Stimulated activated CD8-positive, alpha-beta memory T cell treated with anti-CD3 and anti-CD28 coated beads, Interleukin-4, amount 100 ng/mL, for 1 hour (primary cell): ENCODE measurements around the gene CCDC191.

Experiments used
- DNase-seq, 2 donors: peaks; one replicate each; pipeline ENCODE4 v3.0.0-alpha.2; 2020; ENCODE audit warnings: low read depth in 2 of 2, low spot score in 1 of 2

The CCDC191 gene

DNA sequence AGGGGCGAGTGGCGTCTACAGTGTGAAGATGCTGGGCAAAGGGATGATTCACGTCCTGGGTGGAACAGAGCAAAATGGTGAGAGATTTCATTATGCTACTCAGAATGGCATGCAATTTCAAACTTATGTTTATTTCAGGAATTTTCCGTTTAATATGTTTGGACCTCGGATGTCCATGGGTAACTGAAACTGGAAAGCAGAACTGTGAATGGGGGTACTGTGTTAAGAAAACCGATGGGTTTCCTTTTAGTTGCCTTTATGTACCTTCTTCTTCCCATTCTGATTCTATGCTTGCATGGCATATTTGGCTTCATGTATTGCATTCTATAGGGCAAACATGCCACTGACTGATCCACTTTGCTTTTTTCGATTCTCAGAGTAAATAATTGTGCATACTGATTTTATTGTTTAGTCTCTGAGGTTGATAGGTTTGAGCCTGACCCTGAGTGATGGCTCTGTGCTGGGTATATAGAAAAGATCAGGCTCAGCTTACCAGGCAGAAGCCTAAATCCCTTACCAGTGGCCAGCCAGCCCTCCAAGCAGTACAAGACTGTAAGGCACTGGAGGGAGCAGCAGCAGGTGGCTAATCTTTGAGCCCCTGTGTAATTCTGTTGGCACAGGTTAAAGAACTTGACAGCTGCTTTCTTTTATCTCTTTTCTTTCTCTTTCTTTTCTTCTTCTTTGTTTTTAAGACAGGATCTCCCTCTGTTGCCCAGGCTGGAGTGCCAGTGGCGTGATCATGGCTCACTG lies 4.8 kb upstream of the CCDC191 start:
- DNase-seq: no peak

DNA sequence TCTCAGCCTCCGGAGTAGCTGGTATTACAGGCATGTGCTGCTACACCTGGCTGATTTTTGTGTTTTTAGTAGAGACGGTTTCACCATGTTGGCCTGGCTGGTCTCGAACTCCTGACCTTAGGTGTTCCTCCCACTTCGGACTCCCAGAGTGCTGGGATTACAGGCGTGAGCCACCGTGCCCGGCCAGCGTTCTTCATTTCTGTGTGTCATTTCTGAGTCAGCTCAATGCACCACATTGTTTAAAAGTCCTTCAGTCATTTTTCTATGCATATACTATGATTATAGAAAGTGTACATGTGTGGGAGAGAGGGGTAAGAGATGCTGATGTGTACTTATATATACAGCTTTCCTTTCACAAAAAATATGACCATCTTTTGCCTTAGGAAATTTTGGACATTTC lies 2.3 kb upstream of the CCDC191 start:
- DNase-seq: no peak

DNA sequence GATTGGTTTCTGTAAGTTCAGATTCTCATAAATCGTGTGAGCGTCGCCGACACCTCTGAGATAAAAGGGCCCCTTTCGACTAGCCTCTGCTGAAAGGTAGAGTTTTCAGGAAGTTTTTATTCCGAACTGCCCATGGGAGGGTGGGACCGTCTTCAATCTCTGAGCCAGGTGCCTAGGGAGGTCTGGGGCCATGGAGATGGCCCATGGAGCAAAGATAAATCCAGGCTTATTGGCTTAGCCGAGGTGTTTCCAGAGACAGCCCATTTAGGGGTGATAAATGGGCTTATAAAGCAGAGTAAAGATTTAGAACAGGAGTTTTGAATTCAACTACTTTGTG lies 653 bp upstream of the CCDC191 start:
- peak in 1 of 2 donors; percentile 1 for DNase-seq

DNA sequence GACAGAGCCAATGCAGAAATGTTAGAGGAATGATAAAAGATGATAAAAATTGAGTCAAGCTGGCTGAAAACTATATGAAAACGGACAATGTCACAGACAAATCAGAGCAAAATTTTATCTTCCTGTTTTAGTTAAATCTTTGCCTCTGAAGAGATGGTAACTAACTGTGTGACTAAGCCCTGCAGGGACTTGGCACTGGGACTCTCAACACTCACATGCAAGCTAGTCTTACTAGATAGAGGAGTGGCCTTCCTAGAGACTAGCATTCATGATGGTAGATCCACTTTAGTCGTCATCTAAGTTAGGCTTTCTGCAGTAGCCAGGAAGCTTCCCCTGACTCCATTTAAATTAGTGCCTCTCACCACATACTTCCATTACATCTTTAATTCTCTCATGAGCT lies 4.1 kb downstream of the CCDC191 start:
- no peak for DNase-seq

DNA sequence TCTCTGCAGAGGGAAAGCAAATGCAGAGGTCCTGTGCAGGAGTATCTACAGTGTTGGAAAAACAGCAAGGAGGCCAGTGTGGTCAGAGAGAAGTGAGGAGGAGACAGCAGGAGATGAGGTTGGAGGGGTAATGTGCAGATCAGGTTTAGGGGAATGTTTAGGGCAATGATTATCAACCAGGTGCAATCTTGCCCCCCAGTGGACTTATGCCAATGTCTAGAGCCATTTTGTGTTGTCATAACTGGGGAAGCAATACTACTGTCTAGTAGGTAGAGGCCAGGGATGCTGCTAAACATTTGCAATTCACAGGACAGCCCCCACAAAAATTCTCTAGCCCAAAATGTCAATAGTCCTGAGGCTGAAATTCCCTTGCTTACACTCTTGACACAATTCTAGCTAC lies 13.1 kb downstream of the CCDC191 start:
- DNase-seq: no peak

DNA sequence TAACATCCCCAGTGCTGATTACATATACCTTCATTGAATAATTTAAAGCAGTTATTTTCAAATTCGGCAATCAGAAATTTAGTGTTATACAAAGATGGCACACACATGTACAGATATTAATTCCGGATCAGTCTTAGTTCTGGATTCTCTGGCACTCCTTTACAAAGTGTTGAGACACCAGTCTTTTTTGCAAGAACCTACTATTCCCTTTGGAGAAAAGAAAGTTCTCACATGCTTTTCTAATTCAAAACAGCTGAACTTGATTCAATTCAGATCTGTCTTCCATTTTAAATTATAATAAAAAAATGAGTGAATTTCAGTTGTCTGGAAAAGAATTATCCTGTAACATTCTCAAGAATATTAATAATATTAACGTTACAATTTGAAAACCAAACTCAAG lies 20.4 kb downstream of the CCDC191 start:
- no peak for DNase-seq

DNA sequence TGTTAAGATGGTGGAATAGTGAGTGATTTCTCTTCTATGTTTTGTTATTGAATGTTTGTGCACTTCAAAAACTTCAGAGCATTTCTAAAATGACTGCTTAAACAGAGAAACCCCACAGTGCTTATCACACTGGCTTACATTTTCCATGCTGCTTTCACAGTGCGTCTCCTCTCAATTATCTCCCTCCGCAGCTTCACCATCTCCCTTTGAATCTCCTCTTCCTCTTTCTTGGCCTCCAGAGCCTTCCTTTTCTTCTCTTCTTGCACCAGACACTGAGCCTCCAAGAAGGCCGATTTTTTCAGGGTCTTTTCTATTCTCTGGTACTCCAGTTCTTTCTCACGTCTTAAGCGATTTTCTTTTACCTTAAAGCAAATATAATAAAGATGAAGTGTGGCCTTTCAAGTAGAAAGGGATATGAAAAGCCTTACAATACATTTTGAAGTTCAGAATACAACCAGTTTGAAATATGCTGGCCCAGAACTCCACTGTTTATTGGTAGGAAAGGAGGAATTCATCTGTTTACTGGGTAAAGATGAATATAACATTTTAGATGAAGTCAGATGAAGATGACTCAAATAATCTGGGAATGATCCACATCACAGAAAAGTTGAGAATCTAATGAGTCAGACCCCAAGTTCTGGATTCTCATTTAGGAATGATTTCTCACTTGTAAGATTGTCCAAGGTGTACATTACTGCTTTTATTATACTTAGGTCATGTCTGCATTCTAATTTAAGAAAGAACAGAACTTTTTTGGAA lies 21.4 kb downstream of the CCDC191 start:
- no peak for DNase-seq

DNA sequence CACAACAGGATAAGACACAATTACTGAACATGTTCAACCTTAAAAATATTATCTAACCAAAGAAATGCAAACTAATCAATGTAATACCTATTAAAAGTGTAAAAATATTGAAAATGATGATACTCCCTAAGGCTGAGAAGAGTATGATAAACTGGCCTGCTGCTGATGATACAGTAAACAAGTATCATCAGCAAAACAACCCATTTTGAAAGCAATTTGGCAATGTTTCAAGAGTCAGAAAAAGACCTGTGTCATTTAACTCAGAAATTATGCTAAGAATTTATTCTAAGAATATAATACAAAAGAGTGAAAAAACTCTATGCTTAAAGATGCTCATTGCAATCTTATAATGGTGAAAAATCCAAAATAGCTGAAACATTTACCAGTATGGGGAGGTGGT lies 22.1 kb downstream of the CCDC191 start:
- no peak for DNase-seq

DNA sequence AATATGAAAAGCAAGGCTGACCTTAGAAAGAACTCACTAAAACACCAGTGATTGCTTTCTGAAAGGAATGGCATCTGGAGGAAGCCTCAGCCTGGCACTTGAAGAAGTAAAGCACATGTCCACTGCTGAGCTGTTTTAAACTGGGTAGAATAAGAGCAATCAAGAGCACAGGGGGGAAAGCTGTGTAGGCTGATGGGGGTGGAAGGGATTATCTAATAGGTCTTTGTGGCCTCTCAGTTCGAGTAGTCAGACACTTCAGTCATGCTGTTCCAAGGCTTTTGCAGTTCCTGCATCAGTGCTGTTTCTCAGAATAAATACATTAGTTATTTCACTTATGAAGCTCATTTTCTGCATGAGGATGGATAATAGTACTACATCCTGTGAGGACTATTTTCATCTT lies 22.6 kb downstream of the CCDC191 start:
- no peak for DNase-seq

DNA sequence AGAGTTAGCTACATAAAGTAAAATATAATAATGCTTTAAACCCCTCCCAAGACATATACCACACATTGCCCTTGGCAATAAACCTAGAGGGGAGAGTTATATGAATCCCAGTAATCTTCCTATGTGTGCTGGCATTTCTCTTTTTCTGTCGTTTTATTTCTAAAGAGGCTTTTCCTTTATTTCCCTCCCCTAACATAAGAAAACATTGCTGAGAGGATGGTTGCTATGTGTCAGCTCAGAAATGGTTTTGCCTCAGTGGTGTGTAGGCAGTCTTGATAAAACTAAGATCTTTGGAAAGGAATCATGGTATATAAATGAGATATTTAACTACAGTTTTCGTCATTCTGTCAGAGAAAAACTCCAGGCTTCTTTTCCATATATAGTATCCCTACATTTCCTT lies 30.0 kb downstream of the CCDC191 start:
- DNase-seq: no peak

DNA sequence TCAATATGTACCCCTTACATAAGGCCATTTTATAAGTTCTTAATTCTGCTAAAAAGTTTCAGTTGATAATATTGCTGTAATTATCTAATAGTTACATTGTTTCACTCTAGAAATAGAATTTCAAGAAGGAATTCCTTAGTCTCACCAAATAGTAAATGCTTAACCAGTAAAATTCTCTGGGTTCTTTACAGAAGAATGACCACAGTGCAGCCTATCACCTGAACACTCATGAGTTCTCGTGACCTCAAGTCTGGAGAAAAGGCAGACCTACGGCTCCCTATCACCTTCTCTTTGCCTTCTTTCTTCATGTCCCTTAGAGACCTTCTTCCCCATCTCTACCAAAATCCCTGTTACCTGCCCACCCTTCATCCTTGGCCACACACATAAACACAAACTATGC lies 30.9 kb downstream of the CCDC191 start:
- DNase-seq: no peak

DNA sequence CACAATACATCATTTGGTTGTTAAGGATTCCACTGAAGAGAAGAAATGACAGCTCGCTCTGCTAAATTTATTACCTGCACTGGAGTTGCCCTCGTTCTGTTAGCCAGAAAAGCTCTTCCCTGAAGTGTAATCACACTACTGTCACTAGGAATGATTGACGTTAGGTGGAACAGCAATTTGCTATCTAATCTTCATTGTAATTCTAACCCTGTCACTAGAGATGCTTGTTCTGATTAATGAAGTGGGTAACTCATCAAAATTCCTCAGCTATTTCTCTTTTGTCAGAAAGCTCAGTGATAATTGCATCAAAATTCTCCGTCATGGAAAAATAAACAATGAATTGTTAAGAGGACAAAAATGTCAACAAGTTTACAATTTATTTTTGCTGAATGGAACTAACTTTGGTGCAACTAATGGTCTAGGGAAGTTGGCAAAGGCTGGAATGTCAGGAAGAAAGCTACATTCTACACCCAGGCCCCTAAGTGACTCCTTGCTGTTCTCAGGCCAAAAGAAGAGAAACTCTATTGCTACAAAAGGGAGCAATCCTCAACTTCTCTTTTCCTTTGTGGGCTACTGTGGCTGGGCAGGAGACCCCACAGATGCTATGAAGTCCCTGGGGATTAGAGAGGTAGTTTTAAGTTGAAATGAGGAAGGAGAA lies 34.1 kb downstream of the CCDC191 start:
- DNase-seq: no peak

DNA sequence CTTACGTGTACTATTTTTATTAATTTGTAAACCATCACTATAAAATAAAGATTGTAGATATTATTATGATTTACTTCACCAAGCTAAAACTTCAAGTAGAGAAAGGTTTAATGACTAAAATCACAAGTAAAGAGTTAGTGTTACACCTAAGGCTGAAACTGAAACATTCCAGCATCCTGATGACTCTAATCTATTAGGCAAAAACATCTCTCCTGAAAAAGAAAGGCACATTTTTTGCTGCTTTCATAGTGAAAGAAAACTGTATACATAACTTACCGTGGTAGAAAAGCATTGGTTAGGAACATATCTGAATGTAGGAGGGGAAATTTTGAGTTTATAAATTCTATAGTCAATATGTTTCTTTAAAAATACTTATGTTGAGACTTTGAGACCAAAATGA lies 35.4 kb downstream of the CCDC191 start:
- DNase-seq: no peak

DNA sequence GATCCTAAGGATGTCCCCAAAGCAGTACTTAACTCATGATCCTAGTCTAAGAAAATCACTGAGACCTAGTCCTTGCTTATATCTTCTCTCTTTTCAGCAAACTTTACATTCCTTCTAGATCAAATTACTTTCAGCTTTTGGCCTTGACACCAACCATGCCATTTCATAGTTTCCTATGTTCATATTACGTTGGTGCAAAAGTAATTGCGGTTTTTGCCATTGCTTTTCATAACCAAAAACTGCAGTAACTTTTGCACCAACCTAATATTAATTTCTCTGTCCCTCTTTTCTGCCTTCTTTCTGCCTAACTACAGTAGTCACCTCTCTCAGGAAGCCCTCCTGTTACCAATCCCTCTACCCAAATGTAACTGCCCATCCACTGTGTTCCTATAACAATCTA lies 36.8 kb downstream of the CCDC191 start:
- DNase-seq: no peak

DNA sequence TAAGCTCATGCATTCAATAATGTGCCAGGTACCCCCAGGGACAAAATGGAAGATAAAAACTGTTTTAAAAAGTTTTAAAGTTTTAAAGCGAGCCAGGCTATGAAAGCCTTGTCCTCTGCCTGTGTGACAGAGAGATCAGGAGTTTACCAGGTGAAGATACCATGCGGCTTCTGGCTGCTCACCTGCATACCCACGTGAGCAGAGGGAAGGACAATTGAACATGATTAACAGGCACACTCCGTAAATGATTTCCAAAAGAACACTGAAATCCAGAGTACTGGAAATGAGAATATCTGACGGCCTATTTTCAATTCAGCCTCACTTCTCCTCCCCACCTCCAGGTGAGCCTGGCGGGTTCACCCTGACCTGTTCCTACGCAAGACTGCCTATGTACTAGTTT lies 42.1 kb downstream of the CCDC191 start:
- no peak for DNase-seq

DNA sequence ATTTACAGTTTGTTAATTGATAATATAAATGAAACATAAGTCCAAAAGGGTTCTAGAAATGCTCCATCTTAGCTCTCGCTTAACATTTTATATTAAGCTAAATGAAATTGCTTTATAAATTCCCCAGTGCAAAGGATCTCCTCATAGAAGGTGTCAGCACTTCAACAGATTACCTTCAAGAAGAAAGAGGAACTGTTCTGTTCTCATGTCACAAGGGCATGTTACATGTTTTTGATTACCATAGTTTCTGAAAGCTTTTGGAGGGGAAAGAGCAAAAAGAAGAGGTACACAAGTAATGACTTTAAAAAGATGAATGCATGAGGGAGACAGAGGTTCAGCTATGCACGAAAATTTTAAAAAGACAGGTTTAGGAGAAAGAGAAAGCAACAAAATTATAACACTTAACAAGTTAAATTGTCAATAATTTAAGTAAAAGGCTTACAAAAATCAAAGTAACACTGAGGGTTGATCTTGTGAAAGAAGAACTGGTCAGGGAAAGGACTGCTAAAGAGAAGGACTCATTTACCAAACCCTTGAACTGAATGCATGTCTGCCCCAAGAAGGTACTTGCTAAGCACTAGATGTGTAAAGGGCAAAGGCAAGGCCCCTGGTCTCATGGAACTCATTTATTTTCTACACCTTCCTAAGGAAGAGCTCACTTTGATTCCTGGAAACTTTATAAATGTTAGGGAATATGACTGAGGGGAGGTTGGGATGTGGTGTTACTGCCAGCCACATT lies 45.1 kb downstream of the CCDC191 start:
- DNase-seq: no peak

DNA sequence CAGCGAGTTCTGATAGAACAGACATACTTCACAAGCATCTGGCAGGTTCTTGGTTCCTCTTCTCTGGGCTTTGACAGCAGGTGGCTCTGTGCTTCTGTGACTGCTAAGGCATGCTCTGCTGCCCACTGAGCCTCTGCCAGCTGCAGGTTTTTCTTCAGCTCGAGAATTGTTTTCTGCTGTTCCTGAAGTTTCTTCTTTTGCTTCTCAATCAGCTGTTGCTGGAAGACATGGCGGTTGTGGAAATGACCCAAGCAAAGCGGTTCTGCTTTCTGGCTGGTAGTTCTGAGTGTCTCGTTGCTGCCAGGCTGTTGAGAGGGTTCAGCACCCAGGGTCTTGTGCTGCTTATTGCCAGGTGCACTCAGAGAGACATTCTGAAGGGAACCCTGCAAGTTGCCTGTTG lies 50.8 kb downstream of the CCDC191 start:
- DNase-seq: no peak

DNA sequence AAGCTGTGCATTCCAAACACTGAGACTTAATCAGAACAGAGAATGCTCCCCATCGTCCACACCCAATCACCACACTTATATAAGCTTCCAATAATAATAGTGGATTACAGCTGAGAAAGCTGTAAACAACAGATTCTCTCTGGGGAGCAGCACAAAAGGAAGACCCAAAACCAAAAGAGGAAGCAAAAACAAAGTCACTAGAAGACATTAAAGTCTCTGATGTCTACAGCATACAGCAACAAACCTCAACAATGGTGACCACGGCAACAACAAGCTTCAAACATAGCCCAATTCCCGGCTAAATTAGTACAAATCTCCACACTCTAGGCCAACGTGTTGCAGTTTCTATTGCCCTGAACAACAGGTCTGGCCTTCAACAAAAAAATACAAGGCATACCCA lies 70.8 kb downstream of the CCDC191 start:
- DNase-seq: no peak

DNA sequence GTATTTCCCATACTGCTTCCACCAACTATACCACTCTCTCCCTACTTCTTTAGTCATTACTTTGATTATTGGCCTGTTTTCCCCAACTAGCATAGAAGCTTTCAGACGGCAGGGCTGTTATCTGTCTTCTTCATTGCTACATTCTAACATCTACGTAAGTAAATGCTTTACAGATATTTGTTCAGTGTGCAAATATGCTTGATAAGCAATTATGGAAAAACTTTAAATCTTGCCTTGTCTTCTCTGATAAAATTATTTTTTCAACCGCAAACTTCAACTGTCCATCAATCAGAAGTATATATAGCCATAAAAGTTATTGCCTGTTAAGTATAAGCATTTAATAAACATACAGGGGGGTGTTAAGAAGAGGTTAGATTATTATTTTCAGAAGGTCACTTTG lies 72.8 kb downstream of the CCDC191 start:
- DNase-seq: no peak

DNA sequence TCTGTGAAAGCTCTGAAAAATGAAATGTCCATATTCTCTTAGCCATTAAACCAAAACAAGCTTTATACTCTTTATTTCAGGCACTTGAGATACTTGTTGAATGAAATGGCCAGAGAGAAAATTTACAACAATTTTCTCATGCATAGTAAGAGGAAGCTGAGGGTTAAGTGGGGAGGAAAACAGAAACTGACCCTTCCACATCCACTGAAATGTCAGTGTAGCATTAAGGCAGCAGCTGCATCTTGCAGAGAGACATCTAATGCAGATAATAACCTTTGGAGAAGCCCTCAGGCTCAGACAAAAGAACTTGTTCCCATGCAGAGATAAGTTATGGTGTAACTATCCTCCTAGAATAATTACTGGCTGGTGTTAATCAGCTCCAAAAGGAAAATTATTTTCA lies 74.5 kb downstream of the CCDC191 start:
- DNase-seq: no peak

DNA sequence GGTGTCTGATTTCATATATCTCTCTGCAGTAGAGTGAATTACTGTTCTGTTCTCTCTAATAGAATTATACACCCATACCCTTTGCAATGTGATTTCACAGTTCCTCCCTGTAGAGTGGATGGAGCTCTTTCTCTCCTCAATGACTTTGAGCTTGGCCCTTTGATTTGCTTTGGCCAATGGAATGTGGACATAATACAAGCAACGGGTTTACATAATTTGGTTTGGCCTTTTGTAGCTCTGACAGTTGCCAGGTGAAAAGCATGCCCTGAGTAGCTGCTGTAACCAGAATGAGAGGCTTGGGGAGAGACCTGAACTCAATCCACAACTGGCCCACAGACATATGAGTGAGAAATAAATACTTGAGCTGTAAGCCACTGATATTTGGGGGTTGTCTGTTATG lies 76.4 kb downstream of the CCDC191 start:
- DNase-seq: no peak

DNA sequence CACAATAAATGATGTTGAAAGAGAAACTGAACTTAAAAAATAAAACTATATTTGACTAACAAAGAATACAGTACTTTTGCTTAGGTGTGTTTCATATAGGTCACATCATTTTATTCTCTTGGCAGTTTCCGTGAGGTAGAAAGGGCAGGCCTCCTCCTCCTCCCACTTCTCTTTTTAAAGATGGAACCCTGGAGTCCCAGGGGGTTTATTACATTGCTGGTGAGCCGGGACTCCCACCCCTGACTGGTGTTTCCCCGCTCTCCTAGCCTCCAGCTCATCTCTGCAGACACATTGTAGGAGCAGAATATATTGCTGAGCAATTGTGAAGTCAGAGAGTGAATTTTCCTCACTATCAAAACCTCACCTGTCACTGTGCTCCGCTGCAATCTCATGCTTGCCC lies 78.5 kb downstream of the CCDC191 start:
- no peak for DNase-seq
